ENCODE measurements around the gene PPP4R2. TPM values are rescaled to one million over a fixed set of nuclear protein-coding genes. Genes with fewer than 3 reads are reported as not detected.
"Not testable (repeated sequence)": the region's sequence is repeated elsewhere in the genome, so short reads cannot be mapped to it uniquely, and the experiment has no call there.

PPP4R2 gene
- total and polyA plus RNA-seq, 5 experiments from 2014 or later: 28.3 to 65.1 (median 46.1) TPM

- DNase-seq (no peak), ATAC-seq (no peak)
- Mint-ChIP-seq H3K9me3 (peaks cover 0 to 14% (median 8%) of the 10 kb centered on the region in 9 donors), H3K4me1 (peaks cover 0 to 4% (median under 1%) of the 10 kb centered on the region in 4 donors), H3K4me3 (no peak overlapping the region), H3K36me3 (peaks cover 0 to 13% (median 6%) of the 10 kb centered on the region in 3 donors), H3K27me3 (peaks cover 0 to 11% (median 5%) of the 10 kb centered on the region in 5 donors), H3K27ac (no peak overlapping the region)
- POLR2A ChIA-PET: interaction anchor here (0.6 kb wide), 2 partner anchors 8 to 329 kb away, joined by 3 read pairs; no protein-coding TSS in a partner anchor
These were observed 11.0 kb upstream of the PPP4R2 start for GRCh38 chr3:72985576-72985975.

DNA sequence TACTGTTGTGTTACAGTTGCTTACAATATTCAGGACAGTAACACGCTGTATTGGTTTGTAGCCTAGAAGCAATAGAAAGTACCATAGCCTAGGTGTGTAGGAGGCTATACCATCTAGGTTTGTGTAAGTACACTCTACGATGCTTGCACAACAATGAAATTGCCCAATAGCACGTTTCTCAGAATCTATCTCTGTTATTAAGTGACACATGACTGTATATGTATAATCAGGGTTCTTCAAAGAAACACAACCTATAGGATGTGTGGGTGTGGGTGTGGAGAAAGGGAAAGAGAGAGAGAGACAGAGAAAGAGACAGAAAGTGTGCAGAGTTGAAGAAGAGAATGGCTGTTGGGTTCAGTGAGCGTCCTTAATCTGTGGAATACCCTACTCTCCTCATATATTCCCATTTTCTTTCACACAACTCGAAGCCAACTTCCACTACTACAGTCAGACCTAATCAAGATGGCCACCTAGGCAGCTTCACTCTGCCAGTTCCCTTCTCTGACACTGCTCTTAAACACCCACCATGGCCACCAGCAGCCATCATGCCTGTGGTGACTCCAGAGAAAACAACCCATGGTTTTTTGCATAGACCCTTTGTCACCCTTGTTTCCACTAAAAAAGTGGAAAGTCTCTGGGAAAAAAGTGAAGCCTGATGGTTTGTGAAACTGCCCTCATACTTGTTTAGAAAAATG is 5.8 kb upstream of the PPP4R2 start:
- DNase-seq (no peak), ATAC-seq (no peak)
- POLR2A ChIA-PET: no interaction called here
- Mint-ChIP-seq H3K4me3 (no peak overlapping the region), H3K27me3 (no peaks in the 10 kb centered on the region), H3K4me1 (peaks cover 0 to 2% (median under 1%) of the 10 kb centered on the region in 4 donors), H3K27ac (no peak overlapping the region), H3K9me3 (peaks cover 0 to 5% (median 4%) of the 10 kb centered on the region in 9 donors), H3K36me3 (peaks cover 0 to 5% (median 3%) of the 10 kb centered on the region in 3 donors)

DNA sequence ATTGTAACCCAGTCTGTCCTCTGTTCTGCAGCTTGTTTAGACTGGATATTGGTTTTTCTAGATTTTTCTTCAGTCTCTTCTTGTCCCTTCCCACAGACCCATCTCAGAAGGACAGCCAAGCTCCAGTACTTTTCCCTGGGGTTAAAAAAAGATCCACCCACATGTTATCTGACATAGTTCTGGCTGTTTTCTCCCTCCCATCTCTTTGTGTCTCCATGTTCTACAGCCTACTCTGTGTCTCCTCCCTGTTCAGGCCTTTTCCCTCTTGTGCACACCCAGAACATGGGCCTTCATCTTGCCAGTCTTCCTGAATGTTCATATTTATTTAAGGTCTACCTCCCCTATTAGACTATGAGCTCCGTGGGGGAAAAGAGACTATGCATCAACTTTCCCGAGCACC is 5.1 kb upstream of the PPP4R2 start:
- H3K36me3 Mint-ChIP-seq: no peaks in the 10 kb centered on the region

DNA sequence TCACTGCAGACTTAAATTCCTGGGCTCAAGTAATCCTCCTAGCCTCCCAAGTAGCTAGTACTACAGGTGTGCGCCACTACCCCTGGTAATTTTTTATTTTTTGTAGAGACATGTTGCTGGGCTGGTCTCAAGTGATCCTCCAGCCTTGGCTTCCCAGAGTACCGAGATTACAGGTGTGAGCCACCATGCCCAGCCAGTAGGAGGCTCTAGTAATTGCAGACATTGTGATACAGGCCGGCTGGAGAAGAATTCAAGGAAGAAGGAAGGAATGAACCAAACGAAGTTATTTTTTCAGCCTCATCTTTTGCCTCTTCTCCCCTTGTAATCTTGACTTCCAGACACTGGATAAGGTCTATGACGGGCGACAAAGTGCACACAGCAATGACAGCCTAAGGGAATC is 3.2 kb upstream of the PPP4R2 start:
- POLR2A ChIA-PET: no interaction called here
- ATAC-seq: no peak

More for the DNA sequence above, 5.1 kb upstream of the PPP4R2 start:
- Mint-ChIP-seq H3K4me3 (no peak overlapping the region), H3K9me3 (no peaks in the 10 kb centered on the region), H3K27ac (peak overlapping the region in 1 of 10 donors; percentile 17), H3K4me1 (peaks cover 0 to 4% (median under 1%) of the 10 kb centered on the region in 4 donors), H3K27me3 (no peaks in the 10 kb centered on the region)
- DNase-seq (no peak), ATAC-seq (no peak)
- POLR2A ChIA-PET: no interaction called here

DNA sequence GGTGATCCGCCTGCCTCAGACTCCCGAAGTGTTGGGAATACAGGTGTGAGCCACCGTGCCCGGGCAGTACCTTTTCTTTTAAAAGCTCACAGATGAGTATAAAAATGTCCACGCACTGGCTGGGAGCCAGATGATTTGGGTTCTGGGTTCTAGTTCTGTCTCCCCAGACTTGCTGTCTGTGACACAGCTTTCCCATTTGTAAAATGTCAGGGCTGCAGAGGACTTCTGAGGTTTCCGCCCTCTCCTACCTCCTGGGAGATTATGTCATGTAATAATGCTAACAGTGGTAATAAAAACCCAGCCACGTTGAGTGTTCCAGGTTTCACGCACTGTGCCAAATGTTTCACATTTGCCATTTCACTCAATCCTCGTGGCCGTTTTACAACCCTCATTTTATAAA is 1.3 kb upstream of the PPP4R2 start:
- DNase-seq (no peak), ATAC-seq (no peak)
- Mint-ChIP-seq H3K4me3 (peak overlapping the region in 7 of 10 donors; percentile 19 to 79 (median 64)), H3K4me1 (peaks cover 18 to 29% (median 27%) of the 10 kb centered on the region in 4 donors), H3K27ac (peak overlapping the region in 9 of 10 donors; percentile 56 to 94 (median 82)), H3K27me3 (no peaks in the 10 kb centered on the region), H3K9me3 (no peaks in the 10 kb centered on the region), H3K36me3 (peaks cover 0 to 21% (median 0%) of the 10 kb centered on the region in 3 donors)
- POLR2A ChIA-PET: interaction anchor here (1.0 kb wide), 1 partner anchor 13 kb away, joined by 3 read pairs; no protein-coding TSS in a partner anchor

More for the DNA sequence above, 3.2 kb upstream of the PPP4R2 start:
- peak overlapping the region in 2 of 10 donors; percentile 56 to 68 for H3K4me3 Mint-ChIP-seq
- H3K27ac Mint-ChIP-seq: peak overlapping the region in 1 of 10 donors; percentile 77
- H3K4me1 Mint-ChIP-seq: peaks cover 7 to 12% (median 10%) of the 10 kb centered on the region in 4 donors
- DNase-seq: no peak
- H3K9me3 Mint-ChIP-seq: no peaks in the 10 kb centered on the region
- no peaks in the 10 kb centered on the region for H3K27me3 Mint-ChIP-seq
- peaks cover 0 to 5% (median 0%) of the 10 kb centered on the region in 3 donors for H3K36me3 Mint-ChIP-seq

DNA sequence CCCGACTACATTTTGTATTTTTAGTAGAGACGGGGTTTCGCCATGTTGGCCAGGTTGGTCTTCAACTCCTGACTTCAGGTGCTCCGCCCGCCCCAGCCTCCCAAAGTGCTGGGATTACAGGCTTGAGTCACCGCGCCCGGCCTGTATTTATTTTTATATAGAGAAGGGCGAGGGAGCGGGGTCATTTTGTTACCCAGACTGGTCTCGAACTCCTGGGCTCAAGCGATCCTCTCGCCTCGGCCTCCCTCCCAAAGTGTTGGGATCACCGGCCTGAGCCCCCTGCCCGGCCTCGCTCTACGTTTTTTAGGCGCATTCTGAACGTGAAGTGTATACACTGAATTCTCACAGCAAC is 514 bp upstream of the PPP4R2 start:
- Mint-ChIP-seq H3K27me3 (no peaks in the 10 kb centered on the region), H3K9me3 (no peaks in the 10 kb centered on the region), H3K4me3 (peak overlapping the region; percentile 82 to 97 (median 90)), H3K4me1 (peaks cover 22 to 36% (median 34%) of the 10 kb centered on the region in 4 donors), H3K27ac (peak overlapping the region; percentile 80 to 96 (median 91)), H3K36me3 (peaks cover 0 to 29% (median 1%) of the 10 kb centered on the region in 3 donors)
- peak in 2 of 10 donors; percentile 0 to 18 for DNase-seq
- POLR2A ChIA-PET: interaction anchor here (0.6 to 1.7 kb wide), 3 partner anchors 8 to 13 kb away, joined by 3 to 7 read pairs (median 4); no protein-coding TSS in a partner anchor
- no peak for ATAC-seq

DNA sequence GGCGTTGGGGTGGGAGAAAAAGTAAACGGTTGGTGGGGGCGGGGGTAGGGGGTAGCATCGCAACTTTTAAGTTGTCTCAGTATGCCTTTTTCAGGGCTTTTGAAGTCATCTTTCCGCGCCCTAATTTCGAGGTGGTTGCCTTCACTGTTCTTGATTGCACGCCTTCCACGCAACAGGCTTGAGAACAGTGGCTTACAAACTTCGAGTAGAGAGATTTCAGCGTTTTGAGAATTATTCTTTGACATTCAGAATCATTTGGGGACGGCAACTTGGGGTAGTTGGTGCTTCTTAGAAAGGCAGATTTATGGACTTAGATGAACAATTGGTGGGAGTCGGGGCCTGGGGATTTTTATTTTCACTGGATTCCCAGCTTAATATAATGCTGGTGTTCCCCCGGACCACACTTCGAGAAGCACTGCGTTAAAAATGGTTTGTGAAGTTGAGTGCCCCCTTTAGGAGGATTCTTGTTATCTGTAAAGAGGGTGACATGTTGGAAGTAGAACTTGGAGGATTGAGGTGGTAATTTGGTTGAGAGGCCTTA is 880 bp downstream of the PPP4R2 start:
- Mint-ChIP-seq H3K9me3 (no peaks in the 10 kb centered on the region), H3K4me3 (peak overlapping the region; percentile 82 to 97 (median 90)), H3K4me1 (peaks cover 24 to 49% (median 47%) of the 10 kb centered on the region in 4 donors), H3K27ac (peak overlapping the region; percentile 80 to 96 (median 94)), H3K27me3 (no peaks in the 10 kb centered on the region), H3K36me3 (peaks cover 5 to 42% (median 6%) of the 10 kb centered on the region in 3 donors)
- POLR2A ChIA-PET: interaction anchor here (0.6 to 1.7 kb wide), 5 partner anchors 9 to 56 kb away, joined by 3 to 7 read pairs (median 3); no protein-coding TSS in a partner anchor
- ATAC-seq (peak; percentile 28 to 33), DNase-seq (peak in 9 of 10 donors; percentile 11 to 68 (median 52))

DNA sequence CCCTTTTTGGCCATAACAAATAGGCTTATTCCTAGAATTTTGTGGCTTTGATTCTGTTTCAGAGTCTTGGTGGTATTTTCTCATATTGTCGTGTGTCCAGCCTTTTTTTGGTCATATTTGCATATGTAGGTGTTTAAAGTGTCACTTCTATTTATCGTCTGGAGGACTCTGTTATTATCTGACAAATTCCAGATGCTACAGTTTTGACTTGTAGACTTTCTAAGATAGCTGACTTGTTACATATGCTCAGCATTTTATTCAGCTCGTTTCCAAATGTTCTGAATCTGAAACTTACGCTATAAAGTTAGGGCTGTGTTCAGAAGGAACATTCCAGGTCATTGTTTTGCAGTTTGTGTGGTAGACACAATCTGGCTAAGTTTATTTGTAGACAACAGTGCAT is 1.9 kb downstream of the PPP4R2 start:
- H3K4me1 Mint-ChIP-seq: peaks cover 29 to 56% (median 54%) of the 10 kb centered on the region in 4 donors
- POLR2A ChIA-PET: no interaction called here
- no peak for ATAC-seq
- H3K27ac Mint-ChIP-seq: peak overlapping the region in 8 of 10 donors; percentile 40 to 73 (median 54)
- H3K27me3 Mint-ChIP-seq: no peaks in the 10 kb centered on the region
- no peak for DNase-seq
- peaks cover 5 to 51% (median 6%) of the 10 kb centered on the region in 3 donors for H3K36me3 Mint-ChIP-seq
- peak overlapping the region; percentile 59 to 94 (median 76) for H3K4me3 Mint-ChIP-seq
- no peaks in the 10 kb centered on the region for H3K9me3 Mint-ChIP-seq

GRCh38 chr3:72999951-73000350 is 3.3 kb downstream of the PPP4R2 start:
- H3K4me3 Mint-ChIP-seq: peak overlapping the region; percentile 60 to 94 (median 79)
- POLR2A ChIA-PET: interaction anchor here (0.8 to 1.0 kb wide), 2 partner anchors 12 to 35 kb away, joined by 3 to 4 read pairs; no protein-coding TSS in a partner anchor
- DNase-seq (peak in 2 of 10 donors; percentile 13 to 19), ATAC-seq (no peak)
- H3K27me3 Mint-ChIP-seq: no peaks in the 10 kb centered on the region
- H3K4me1 Mint-ChIP-seq: peaks cover 37 to 71% (median 67%) of the 10 kb centered on the region in 4 donors
- H3K36me3 Mint-ChIP-seq: peaks cover 5 to 66% (median 8%) of the 10 kb centered on the region in 3 donors
- no peaks in the 10 kb centered on the region for H3K9me3 Mint-ChIP-seq
- H3K27ac Mint-ChIP-seq: peak overlapping the region in 7 of 10 donors; percentile 35 to 86 (median 65)

DNA sequence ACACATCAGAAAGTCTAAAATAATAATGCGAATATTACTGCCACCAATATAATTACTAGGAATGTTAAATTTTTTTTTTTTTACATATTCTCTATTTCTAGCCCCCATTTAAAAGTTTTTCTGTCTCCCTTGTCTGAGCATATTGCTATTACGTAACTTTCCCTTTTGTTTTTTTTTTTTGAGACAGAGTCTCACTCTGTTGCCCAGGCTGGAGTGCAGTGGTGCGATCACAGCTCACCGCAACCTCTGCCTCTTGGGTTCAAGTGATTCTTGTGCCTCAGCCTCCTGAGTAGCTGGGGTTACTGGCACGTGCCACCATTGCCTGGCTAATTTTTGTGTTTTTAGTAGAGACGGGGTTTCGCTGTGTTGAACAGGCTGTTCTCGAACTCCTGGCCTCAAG is 6.4 kb downstream of the PPP4R2 start:
- Mint-ChIP-seq H3K36me3 (peaks cover 9 to 90% (median 20%) of the 10 kb centered on the region in 3 donors), H3K4me1 (peaks cover 44 to 87% (median 82%) of the 10 kb centered on the region in 4 donors), H3K4me3 (peak overlapping the region in 5 of 10 donors; percentile 31 to 72 (median 50)), H3K27ac (peak overlapping the region in 4 of 10 donors; percentile 34 to 56 (median 44))
- H3K27me3 Mint-ChIP-seq, DNase-seq, ATAC-seq, H3K9me3 Mint-ChIP-seq: not testable (repeated sequence)
- POLR2A ChIA-PET: interaction anchor here (0.9 kb wide), 1 partner anchor 35 kb away, joined by 3 read pairs; no protein-coding TSS in a partner anchor

DNA sequence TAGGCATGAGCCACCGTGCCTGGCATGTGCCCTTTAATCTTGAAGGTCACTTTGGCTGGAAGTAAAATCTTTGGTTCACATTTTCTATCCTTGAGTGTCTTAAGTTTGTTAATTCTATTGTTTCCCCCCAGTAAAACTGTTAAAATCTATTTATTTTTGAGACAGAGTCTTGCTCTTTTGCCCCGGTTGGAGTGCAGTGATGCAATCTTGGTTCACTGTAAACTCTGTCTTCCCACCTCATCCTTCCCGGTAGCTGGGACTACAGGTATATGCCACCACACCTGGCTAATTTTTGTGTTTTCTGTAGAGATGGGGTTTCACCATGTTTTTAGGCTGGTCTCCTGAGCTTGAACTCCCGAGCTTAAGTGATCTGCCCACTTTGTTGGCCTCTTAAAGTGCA is 7.7 kb downstream of the PPP4R2 start:
- Mint-ChIP-seq H3K4me3 (peak overlapping the region in 6 of 10 donors; percentile 11 to 63 (median 50)), H3K9me3 (no peaks in the 10 kb centered on the region), H3K27me3 (no peaks in the 10 kb centered on the region), H3K27ac (peak overlapping the region in 6 of 10 donors; percentile 35 to 60 (median 54)), H3K4me1 (peaks cover 48 to 88% (median 84%) of the 10 kb centered on the region in 4 donors), H3K36me3 (peaks cover 9 to 92% (median 24%) of the 10 kb centered on the region in 3 donors)
- ATAC-seq (no peak), DNase-seq (no peak)
- POLR2A ChIA-PET: interaction anchor here (0.6 to 0.7 kb wide), 2 partner anchors 8 to 18 kb away, joined by 3 to 4 read pairs; partner anchors contain the start of gene PPP4R2

DNA sequence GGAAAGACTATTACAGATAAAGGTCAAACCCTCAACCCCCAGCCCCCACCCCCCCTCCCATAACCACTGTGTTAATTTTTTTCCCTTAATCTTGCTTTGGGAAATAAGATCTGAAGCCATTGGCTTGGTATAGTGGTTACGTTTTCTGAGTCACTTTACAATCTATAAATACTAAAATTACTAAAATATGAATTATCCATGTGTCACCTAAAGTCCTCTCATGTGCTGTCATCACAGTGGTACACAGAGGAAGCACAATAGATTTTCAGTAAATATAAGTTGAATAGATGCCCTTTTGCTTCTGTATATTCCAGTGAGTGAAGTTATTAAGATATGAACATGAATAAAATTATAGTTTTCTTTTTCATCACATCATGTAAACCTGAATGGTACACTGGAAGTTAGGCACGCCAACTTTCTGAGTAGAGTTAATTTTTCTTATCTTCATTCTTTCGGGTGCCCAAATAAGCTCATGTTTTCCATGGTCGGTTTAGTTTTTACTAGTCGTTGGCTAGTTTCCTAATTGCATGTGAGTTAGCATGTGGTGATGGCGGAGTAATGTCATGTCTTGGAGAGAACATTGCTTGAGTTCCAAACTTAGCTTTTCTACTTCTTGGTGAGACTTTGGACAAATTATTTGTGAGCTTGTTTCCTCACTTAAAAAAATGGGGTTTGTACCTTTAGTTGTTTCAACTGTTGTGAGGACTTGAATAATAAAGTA is 11.5 kb downstream of the PPP4R2 start:
- H3K4me1 Mint-ChIP-seq: peaks cover 51 to 91% (median 89%) of the 10 kb centered on the region in 4 donors
- no peak for DNase-seq
- peak overlapping the region in 4 of 10 donors; percentile 8 to 77 (median 32) for H3K27ac Mint-ChIP-seq
- POLR2A ChIA-PET: no interaction called here
- H3K9me3 Mint-ChIP-seq: no peaks in the 10 kb centered on the region
- ATAC-seq: no peak
- no peaks in the 10 kb centered on the region for H3K27me3 Mint-ChIP-seq
- peaks cover 4 to 92% (median 31%) of the 10 kb centered on the region in 3 donors for H3K36me3 Mint-ChIP-seq
- peak overlapping the region in 7 of 10 donors; percentile 6 to 64 (median 41) for H3K4me3 Mint-ChIP-seq
